Esophagus muscularis mucosa (tissue), 4 donors: ENCODE measurements around the gene NUP85. TPM values are rescaled to one million over a fixed set of nuclear protein-coding genes. Genes with fewer than 3 reads are reported as not detected.
"Not testable (repeated sequence)": the region's sequence is repeated elsewhere in the genome, so short reads cannot be mapped to it uniquely, and the experiment has no call there.

ENCODE experiments used
- DNase-seq: peaks from one replicate; pipeline ENCODE4 v3.0.0-alpha.2; 2017; ENCODE audit errors: extremely low spot score
- H3K27ac ChIP-seq, 4 donors: fragments of 200-600 bp; sonication (generic); replicated peaks in 1 of 4; 1 replicate in 3 of 4; 2 replicates in 1 of 4; pipeline ENCODE4 v1.5.1; 2016 to 2019; ENCODE audit warnings: mild to moderate bottlenecking in 1 of 4
- H3K27me3 ChIP-seq, 4 donors: fragments of 200-600 bp; sonication (generic); one replicate each; pipeline versions ENCODE4 v1.5.1 to v1.6.0; 2016 to 2019
- H3K36me3 ChIP-seq, 4 donors: fragments of 200-600 bp; sonication (generic); one replicate each; pipeline ENCODE4 v1.5.1; 2016 to 2019
- H3K4me1 ChIP-seq, 4 donors: fragments of 200-600 bp; sonication (generic); one replicate each; pipeline ENCODE4 v1.5.1; 2016 to 2019
- H3K4me3 ChIP-seq, 4 donors: fragments of 200-600 bp; sonication (generic); 1 replicate in 2 of 4; 2 replicates in 2 of 4; pipeline ENCODE4 v1.5.1; 2016 to 2019; ENCODE audit warnings: mild to moderate bottlenecking in 4 of 4, moderate library complexity in 1 of 4
- H3K9me3 ChIP-seq, 4 donors: fragments of 200-600 bp; sonication (generic); 1 replicate in 3 of 4; 2 replicates in 1 of 4; pipeline ENCODE4 v1.5.1; 2016 to 2019
- EP300 ChIP-seq: sonication (generic); formaldehyde crosslinking; IDR thresholded peaks from one replicate; pipeline ENCODE4 v1.6.1; 2017; ENCODE audit warnings: antibody characterized with exemption
- POLR2A ChIP-seq: fragments of 450-650 bp; IDR thresholded peaks from one replicate; pipeline ENCODE4 v1.6.1; 2017; ENCODE audit warnings: antibody characterized with exemption, moderate library complexity, mild to moderate bottlenecking, low read depth
- POLR2AphosphoS5 ChIP-seq, 2 donors: sonication (generic); formaldehyde crosslinking; IDR thresholded peaks; one replicate each; pipeline ENCODE4 v1.6.1; 2017; ENCODE audit warnings: antibody characterized with exemption in 2 of 2
- WGBS: methylation state at CpG from one replicate; pipeline ENCODE4 v1.1.5; 2018; 5-methylcytosine and 5-hydroxymethylcytosine counted together
- intact Hi-C: fragments of 100-400 bp; cut with DNase I; formaldehyde crosslinking; loops from one replicate; pipeline ENCODE4 v1.15.1; 2023
- total RNA-seq, 4 donors: library from RNA; depleted of rRNA; stranded (reverse); fragments of >200 nt; gene quantifications; one replicate each; pipeline versions ENCODE4 v1.1.0 to v1.2.1, GENCODE V29; 2016
- TF ChIP-seq, protein P1 (sequence below), 3 experiments: fragments of 200-600 bp in 2 of 3; fragments of 450-650 bp in 1 of 3; sonication (generic) in 2 of 3; IDR thresholded peaks; one replicate each; pipeline ENCODE4 v1.5.1; 2017 to 2019; ENCODE audit warnings: antibody characterized with exemption in 3 of 3, mild to moderate bottlenecking in 2 of 3, moderate library complexity in 1 of 3

Gene NUP85, protein sequence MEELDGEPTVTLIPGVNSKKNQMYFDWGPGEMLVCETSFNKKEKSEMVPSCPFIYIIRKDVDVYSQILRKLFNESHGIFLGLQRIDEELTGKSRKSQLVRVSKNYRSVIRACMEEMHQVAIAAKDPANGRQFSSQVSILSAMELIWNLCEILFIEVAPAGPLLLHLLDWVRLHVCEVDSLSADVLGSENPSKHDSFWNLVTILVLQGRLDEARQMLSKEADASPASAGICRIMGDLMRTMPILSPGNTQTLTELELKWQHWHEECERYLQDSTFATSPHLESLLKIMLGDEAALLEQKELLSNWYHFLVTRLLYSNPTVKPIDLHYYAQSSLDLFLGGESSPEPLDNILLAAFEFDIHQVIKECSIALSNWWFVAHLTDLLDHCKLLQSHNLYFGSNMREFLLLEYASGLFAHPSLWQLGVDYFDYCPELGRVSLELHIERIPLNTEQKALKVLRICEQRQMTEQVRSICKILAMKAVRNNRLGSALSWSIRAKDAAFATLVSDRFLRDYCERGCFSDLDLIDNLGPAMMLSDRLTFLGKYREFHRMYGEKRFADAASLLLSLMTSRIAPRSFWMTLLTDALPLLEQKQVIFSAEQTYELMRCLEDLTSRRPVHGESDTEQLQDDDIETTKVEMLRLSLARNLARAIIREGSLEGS
- 10 to 100 TPM; 20.4 to 32.4 (median 23.3) TPM for total RNA-seq

DNA sequence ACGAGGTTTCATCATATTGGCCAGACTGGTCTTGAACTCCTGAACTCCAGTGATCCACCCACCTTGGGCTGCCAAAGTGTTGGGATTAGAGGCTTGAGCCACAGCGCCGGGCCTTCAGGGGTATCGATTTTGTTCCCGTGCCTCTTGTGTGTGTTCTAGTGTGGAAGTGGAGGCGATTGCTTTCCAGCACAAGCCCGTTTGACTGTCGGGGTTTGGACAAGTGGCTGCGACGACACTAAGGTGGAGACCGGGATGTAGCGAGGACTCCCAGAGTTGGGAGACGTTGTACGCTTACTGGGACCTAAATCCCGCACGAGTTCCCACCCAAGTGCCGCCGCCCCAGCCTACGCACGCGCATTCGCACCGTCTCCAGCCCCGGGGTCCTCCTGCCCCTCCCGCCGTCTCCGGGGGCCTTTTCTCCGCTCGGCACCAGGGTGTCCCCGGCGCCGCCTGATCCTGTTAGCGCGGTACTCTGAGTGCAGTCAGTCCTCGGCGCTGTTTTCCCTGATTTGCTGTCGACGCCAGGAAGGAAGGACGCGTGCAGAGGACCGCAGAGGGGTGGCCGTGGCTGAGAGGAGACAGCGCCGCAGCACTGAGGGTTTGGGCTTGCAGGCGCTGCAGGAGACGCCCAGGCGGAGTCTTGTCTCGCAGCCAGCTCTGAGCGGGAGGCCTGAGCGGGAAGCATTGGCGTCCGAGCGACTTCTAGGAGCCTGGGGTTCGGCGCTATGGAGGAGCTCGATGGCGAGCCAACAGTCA is at the start of gene NUP85:
Gene NUP85, plus strand, starts transcription at position 643 of the 756 bp plus-strand sequence. Its CDS starts 83 bp downstream, at position 726.
- 0% methylated on average over 25 of the region's 57 CpGs for WGBS
- Histone ChIP-seq H3K27me3 (no peaks in the 10 kb centered on the region), H3K27ac (peak within 1 kb of the TSS; percentile 90 to 95 (median 94)), H3K4me1 (peaks cover 19 to 36% (median 28%) of the 10 kb centered on the region in 4 donors), H3K36me3 (peaks cover 5 to 19% (median 16%) of the 10 kb centered on the region in 4 donors), H3K4me3 (peak within 1 kb of the TSS; percentile 71 to 91 (median 82)), H3K9me3 (no peaks in the 10 kb centered on the region)
- DNase-seq, result peak; percentile 98
- TF ChIP-seq POLR2AphosphoS5 (IDR thresholded peaks at IDR 0.05) (peak; percentile 88 to 94), EP300 (no peak), POLR2A (no peak)
- TF ChIP-seq, protein P1, sequence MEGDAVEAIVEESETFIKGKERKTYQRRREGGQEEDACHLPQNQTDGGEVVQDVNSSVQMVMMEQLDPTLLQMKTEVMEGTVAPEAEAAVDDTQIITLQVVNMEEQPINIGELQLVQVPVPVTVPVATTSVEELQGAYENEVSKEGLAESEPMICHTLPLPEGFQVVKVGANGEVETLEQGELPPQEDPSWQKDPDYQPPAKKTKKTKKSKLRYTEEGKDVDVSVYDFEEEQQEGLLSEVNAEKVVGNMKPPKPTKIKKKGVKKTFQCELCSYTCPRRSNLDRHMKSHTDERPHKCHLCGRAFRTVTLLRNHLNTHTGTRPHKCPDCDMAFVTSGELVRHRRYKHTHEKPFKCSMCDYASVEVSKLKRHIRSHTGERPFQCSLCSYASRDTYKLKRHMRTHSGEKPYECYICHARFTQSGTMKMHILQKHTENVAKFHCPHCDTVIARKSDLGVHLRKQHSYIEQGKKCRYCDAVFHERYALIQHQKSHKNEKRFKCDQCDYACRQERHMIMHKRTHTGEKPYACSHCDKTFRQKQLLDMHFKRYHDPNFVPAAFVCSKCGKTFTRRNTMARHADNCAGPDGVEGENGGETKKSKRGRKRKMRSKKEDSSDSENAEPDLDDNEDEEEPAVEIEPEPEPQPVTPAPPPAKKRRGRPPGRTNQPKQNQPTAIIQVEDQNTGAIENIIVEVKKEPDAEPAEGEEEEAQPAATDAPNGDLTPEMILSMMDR (IDR thresholded peaks at IDR 0.05), result peak in 1 of 3 experiments; percentile 18
- intact Hi-C loops, result loop anchor here (2.0 kb wide), 1 partner anchor 90 kb away; no protein-coding TSS in a partner anchor

- H3K27ac ChIP-seq, H3K9me3 ChIP-seq, H3K27me3 ChIP-seq, intact Hi-C loops, H3K4me3 ChIP-seq, DNase-seq: not testable (repeated sequence)
- peaks cover 0 to 14% (median 2%) of the 10 kb centered on the region in 4 donors for H3K36me3 ChIP-seq
- 89% methylated on average over 8 of the region's 8 CpGs for WGBS
- H3K4me1 ChIP-seq, result peaks cover 6 to 12% (median 11%) of the 10 kb centered on the region in 4 donors
These were observed 47.0 kb upstream of the NUP85 start for GRCh38 chr17:75158480-75158879.

DNA sequence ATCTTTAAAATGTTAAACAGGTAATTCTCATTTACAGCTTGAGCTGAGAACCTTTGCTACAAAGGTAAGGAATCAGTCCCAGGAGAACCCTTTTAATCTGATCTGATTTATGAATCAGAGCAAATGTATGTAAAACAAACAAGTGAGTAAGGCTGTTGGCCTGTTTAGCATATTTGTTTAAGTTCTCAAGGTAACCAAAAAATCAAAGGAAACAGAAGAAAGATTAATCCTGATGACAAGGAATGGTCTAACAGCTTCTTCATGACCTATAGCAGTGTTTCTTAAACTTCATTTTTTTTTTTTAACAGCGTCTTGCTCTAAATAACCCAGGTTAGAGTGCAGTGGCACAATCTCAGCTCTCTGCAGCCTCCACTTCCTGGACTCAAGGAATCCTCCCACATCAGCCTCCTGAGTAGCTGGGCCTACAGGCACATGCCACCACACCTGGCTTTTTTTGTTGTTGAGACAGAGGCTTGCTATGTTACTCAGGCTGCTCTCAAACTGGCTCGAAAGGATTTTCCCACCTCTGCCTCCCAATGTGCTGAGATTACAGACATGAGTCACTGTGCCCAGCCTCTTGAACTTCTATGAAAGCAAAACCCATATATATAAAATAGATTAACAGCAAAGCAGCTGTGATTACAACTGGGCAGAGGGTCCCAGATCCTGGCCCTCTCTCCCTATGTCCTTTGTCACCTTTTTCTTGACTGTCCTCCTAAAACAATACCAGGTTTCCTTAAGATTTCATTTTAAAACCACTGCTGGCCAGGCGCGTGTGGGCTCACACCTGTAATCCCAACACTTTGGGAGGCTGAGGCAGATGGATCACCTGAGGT is 46.1 kb upstream of the NUP85 start:
- peaks cover 3 to 7% (median 6%) of the 10 kb centered on the region in 4 donors for H3K4me1 ChIP-seq
- peaks cover 0 to 22% (median 6%) of the 10 kb centered on the region in 4 donors for H3K36me3 ChIP-seq
- DNase-seq, result no peak
- TF ChIP-seq, protein P1 (IDR thresholded peaks at IDR 0.05), result no peak
- TF ChIP-seq POLR2A (no peak), EP300 (no peak), POLR2AphosphoS5 (IDR thresholded peaks at IDR 0.05) (no peak)
- no peak overlapping the region for H3K4me3 ChIP-seq
- H3K9me3 ChIP-seq, result no peaks in the 10 kb centered on the region
- WGBS, result 97% methylated on average over 4 of the region's 4 CpGs
- H3K27me3 ChIP-seq, result no peaks in the 10 kb centered on the region
- no peak overlapping the region for H3K27ac ChIP-seq
- intact Hi-C loops, result no loop called here

DNA sequence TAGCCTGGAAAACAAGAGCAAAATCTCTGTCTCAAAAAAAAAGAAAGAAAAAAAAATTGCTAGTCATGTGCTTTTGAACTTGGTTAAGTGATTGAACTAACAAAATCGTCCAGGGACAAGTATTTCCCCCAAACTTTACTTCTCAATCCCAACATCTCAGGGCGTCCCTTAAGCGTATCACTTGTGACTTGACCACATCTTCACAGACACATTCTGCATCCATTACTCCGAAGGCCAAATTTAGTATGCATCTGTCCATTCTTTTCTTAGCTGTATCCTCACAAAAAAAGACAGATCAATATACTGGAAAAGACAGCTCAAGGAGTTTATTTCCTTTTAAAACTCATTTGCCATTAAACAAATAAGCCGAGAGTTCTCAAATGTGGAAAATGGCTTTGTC is 45.3 kb upstream of the NUP85 start:
- Histone ChIP-seq H3K27me3 (no peaks in the 10 kb centered on the region), H3K4me3 (no peak overlapping the region), H3K9me3 (no peaks in the 10 kb centered on the region), H3K27ac (no peak overlapping the region), H3K4me1 (peaks cover 0 to under 1% (median 0%) of the 10 kb centered on the region in 4 donors), H3K36me3 (peaks cover 4 to 30% (median 14%) of the 10 kb centered on the region in 4 donors)
- DNase-seq, result no peak
- intact Hi-C loops, result no loop called here
- TF ChIP-seq, protein P1 (IDR thresholded peaks at IDR 0.05), result no peak
- TF ChIP-seq POLR2AphosphoS5 (IDR thresholded peaks at IDR 0.05) (no peak), POLR2A (no peak), EP300 (no peak)
- 92% methylated on average over 5 of the region's 5 CpGs for WGBS
